Caco-2 (cell line): Measurements from ENCODE around the gene FILIP1. TPM values are rescaled to one million over a fixed set of nuclear protein-coding genes. Genes with fewer than 3 reads are reported as not detected.

Experiments used
- BruUV-seq: library from RNA; stranded (reverse); fragments of 400-500 nt; replicated peaks from 2 replicates; lab custom pipeline; 2021; lab: Mats Ljungman, UMichigan
- CTCF ChIA-PET: fragments of 300-600 bp; sonication (Branson Sonifier 250); formaldehyde crosslinking; loops from one replicate; lab custom pipeline; 2022; ENCODE audit warnings: antibody characterized with exemption; lab: Charles Lee
- POLR2A ChIA-PET: fragments of 300-600 bp; sonication (Branson Sonifier 250); formaldehyde crosslinking; loops from one replicate; lab custom pipeline; 2022; ENCODE audit warnings: antibody characterized with exemption; lab: Charles Lee
- DNase-seq, 2 experiments: peaks; one replicate each; pipeline versions ENCODE4 v3.0.0 to v3.0.0-alpha.2; 2020 to 2022
- H3K27me3 ChIP-seq: replicated peaks from 2 replicates; pipeline ENCODE4 v1.6.0; 2011; ENCODE audit warnings: low read length; ENCODE audit not compliant: control insufficient read depth, insufficient read depth
- H3K36me3 ChIP-seq: 2 replicates; pipeline ENCODE4 v1.5.1; 2011; ENCODE audit warnings: low read length; ENCODE audit not compliant: control insufficient read depth, insufficient read depth
- H3K4me1 ChIP-seq: fragments of 250-450 bp; sonication (Bioruptor Pico); 2 replicates; pipeline ENCODE4 v1.5.1; 2020; ENCODE audit warnings: mild to moderate bottlenecking
- H3K4me3 ChIP-seq: 2 replicates; pipeline ENCODE4 v1.5.1; 2011; ENCODE audit warnings: low read depth, mild to moderate bottlenecking, control low read depth, low read length
- H3K9me3 ChIP-seq: fragments of 250-450 bp; sonication (Bioruptor Pico); 2 replicates; pipeline ENCODE4 v1.5.1; 2020; ENCODE audit warnings: mild to moderate bottlenecking, moderate library complexity
- H3K27ac Mint-ChIP-seq: one replicate; pipeline ENCODE4 v1.8.0; 2022; ENCODE audit warnings: mixed read lengths; ENCODE audit not compliant: unreplicated experiment
- H3K27me3 Mint-ChIP-seq: one replicate; pipeline ENCODE4 v1.8.0; 2022; ENCODE audit warnings: mixed read lengths; ENCODE audit not compliant: insufficient read depth, unreplicated experiment
- H3K36me3 Mint-ChIP-seq: one replicate; pipeline ENCODE4 v1.8.0; 2022; ENCODE audit warnings: mild to moderate bottlenecking, mixed read lengths; ENCODE audit not compliant: insufficient read depth, unreplicated experiment
- H3K4me1 Mint-ChIP-seq: one replicate; pipeline ENCODE4 v1.8.0; 2022; ENCODE audit warnings: low read depth, mixed read lengths; ENCODE audit not compliant: unreplicated experiment
- H3K4me3 Mint-ChIP-seq: one replicate; pipeline ENCODE4 v1.8.0; 2022; ENCODE audit warnings: mild to moderate bottlenecking, moderate library complexity, mixed read lengths; ENCODE audit not compliant: unreplicated experiment
- H3K9me3 Mint-ChIP-seq: one replicate; pipeline ENCODE4 v1.8.0; 2022; ENCODE audit warnings: mixed read lengths; ENCODE audit not compliant: unreplicated experiment
- CTCF ChIP-seq, 2 experiments: fragments of 200-600 bp in 1 of 2; IDR thresholded peaks; 1 replicate in 1 of 2; 2 replicates in 1 of 2; pipeline versions ENCODE4 v1.5.1 to v1.8.0; 2011 to 2022; ENCODE audit warnings: antibody characterized with exemption in 1 of 2, control low read depth in 1 of 2, inconsistent platforms in 1 of 2, low read depth in 1 of 2, low read length in 1 of 2, mild to moderate bottlenecking in 1 of 2, moderate library complexity in 1 of 2; ENCODE audit not compliant: insufficient read depth in 1 of 2, severe bottlenecking in 1 of 2, unreplicated experiment in 1 of 2
- intact Hi-C: fragments of 100-400 bp; cut with micrococcal nuclease; formaldehyde crosslinking; loops from one replicate; pipeline ENCODE4 v1.10.0; 2022; ENCODE audit not compliant: unreplicated experiment
- total RNA-seq: library from RNA; stranded (reverse); gene quantifications from 2 replicates; pipeline ENCODE4 v1.2.3, GENCODE V29; 2022

Gene FILIP1
- total RNA-seq, 1 experiment from 2014 or later = 0.07 TPM

DNA sequence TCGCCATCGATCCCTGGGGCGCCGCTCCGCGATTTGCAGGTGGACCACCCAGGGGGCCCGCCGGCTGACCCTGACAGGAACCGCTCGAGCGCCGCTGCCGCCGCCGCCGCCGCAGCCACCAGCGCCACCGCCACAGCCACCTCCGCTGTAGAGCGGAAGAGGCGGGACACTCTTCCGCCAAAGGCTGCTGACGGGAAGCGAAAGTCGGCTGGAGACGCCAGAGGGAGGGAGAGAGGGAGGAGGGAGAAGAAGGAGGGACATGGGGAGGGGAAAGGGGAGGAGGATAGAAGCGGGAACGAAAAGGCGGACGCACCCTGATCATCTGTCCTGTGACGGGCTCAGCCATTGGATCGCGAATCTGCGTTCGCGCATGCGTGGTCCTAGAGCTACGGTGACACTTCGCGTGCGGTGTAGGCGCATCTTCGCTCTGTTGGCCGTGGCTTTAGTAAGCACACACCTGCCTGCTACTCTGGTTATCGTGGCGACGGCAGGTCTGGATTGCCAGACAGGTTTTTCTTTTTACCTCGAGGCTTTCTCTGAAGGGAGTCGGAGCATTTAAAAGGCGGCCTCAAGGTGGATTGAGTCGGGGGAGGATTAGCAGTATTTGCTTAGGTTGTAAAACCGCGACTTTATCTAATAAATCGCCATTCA is 208.8 kb downstream of the FILIP1 start, which contains the start of gene TMEM30A:
TSS of gene TMEM30A (minus strand) at position 161 of the 651 bp plus-strand sequence. CDS start at position 7, 154 bp downstream.
- no peaks in the 10 kb centered on the region for H3K27me3 ChIP-seq
- CTCF ChIA-PET = interaction anchor here (0.7 to 1.8 kb wide), 3 partner anchors 12 to 1546 kb away, joined by 3 to 11 read pairs (median 10); no protein-coding TSS in a partner anchor
- no peaks in the 10 kb centered on the region for H3K36me3 ChIP-seq
- no peak within 1 kb of the TSS for H3K4me3 Mint-ChIP-seq
- peak within 1 kb of the TSS; percentile 97 for H3K4me3 ChIP-seq
- TF ChIP-seq CTCF (IDR thresholded peaks at IDR 0.05; ENCODE audit: insufficient read depth in 1 of 2, low read depth in 1 of 2, low read length in 1 of 2, severe bottlenecking in 1 of 2, unreplicated experiment in 1 of 2) = no peak
- no peaks in the 10 kb centered on the region for H3K9me3 ChIP-seq
- no peaks in the 10 kb centered on the region for H3K9me3 Mint-ChIP-seq
- DNase-seq = peak; percentile 97 to 98
- BruUV-seq = no TSS peak
- H3K4me1 ChIP-seq = peaks cover 13% of the 10 kb centered on the region; the same call in 1 of the 2 replicates
- no peaks in the 10 kb centered on the region for H3K4me1 Mint-ChIP-seq
- H3K36me3 Mint-ChIP-seq = no peaks in the 10 kb centered on the region
- POLR2A ChIA-PET = interaction anchor here (0.6 to 1.0 kb wide), 3 partner anchors 10 to 182 kb away, joined by 3 to 4 read pairs (median 4); partner anchors contain the start of gene COX7A2
- H3K27ac Mint-ChIP-seq = no peak within 1 kb of the TSS
- no peaks in the 10 kb centered on the region for H3K27me3 Mint-ChIP-seq
- intact Hi-C loops = loop anchor here (1.0 to 2.0 kb wide), 3 partner anchors 18 to 318 kb away; partner anchors contain the start of gene COX7A2

DNA sequence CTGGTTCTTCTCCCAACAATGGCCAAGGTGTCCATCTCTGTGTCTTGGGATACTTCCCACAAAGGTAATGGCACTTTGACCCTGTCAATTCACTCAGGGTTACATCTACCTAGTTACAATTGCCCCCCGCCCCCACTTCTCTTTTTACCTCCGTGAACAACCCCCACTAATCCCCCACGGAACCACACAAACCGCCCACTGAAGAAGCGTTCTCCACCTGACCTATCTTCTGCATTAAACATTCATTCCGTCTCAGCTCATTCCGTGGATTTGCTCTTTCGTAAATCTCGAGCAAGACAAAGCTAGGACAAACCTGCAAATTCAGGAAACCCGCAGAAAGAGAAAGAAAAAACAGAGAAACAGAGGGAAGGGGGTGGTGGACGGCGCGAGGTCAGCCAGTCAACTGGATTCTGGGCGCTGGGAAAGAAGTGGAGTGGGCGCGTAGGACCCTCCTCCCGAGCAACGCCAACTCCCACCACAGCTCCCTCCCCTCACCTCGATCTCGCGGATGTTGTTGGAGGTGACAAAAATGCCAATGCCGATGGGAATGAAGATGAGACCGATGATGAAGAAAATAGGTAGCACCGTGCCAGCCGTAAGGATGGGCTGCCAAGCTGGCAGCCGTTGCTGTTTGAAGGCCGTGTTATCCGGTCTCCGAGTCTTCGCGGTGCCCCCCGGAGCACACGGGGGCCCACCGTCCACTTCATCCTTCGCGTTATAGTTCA is 209.5 kb downstream of the FILIP1 start:
- H3K4me3 ChIP-seq = peak overlapping the region; percentile 97
- CTCF ChIA-PET = interaction anchor here (0.6 to 1.8 kb wide), 4 partner anchors 13 to 1545 kb away, joined by 3 to 11 read pairs (median 8); no protein-coding TSS in a partner anchor
- no TSS peak for BruUV-seq
- DNase-seq = peak; percentile 39 to 40
- H3K27me3 Mint-ChIP-seq = no peaks in the 10 kb centered on the region
- no peaks in the 10 kb centered on the region for H3K36me3 ChIP-seq
- peaks cover 16% of the 10 kb centered on the region; the same call in 1 of the 2 replicates for H3K4me1 ChIP-seq
- TF ChIP-seq CTCF (IDR thresholded peaks at IDR 0.05; ENCODE audit: insufficient read depth in 1 of 2, low read depth in 1 of 2, low read length in 1 of 2, severe bottlenecking in 1 of 2, unreplicated experiment in 1 of 2) = no peak
- H3K4me3 Mint-ChIP-seq = no peak overlapping the region
- POLR2A ChIA-PET = interaction anchor here (1.0 kb wide), 2 partner anchors 40 to 181 kb away, joined by 3 to 4 read pairs; partner anchors contain the start of gene COX7A2
- H3K27ac Mint-ChIP-seq = no peak overlapping the region
- no peaks in the 10 kb centered on the region for H3K9me3 Mint-ChIP-seq
- no peaks in the 10 kb centered on the region for H3K27me3 ChIP-seq
- no peaks in the 10 kb centered on the region for H3K9me3 ChIP-seq
- intact Hi-C loops = loop anchor here (1.0 to 2.0 kb wide), 2 partner anchors 18 to 319 kb away; no protein-coding TSS in a partner anchor
- no peaks in the 10 kb centered on the region for H3K36me3 Mint-ChIP-seq
- no peaks in the 10 kb centered on the region for H3K4me1 Mint-ChIP-seq

DNA sequence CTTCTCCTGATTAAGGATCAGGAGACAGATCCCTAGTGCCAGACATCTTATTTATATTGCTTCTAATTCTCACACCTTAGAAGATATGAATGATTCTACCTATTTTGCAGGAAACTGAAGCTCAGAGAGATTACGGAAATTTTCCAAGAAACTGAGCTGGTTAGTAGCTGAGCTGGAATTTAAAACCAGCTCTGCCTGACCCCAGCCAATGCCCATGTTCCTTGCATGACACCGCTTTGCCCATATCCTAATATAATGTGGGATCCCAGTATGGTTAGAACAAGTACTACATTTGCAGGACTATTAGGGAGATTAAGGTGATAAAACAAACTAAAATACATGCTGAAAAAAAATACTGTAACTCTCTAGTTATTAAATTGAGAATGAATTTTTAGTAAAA is 210.9 kb downstream of the FILIP1 start:
- ChIA-PET POLR2A (no interaction called here), CTCF (interaction anchor here (0.8 kb wide), 1 partner anchor 15 kb away, joined by 3 read pairs; no protein-coding TSS in a partner anchor)
- H3K4me3 ChIP-seq = peak overlapping the region; percentile 15
- peaks cover 16% of the 10 kb centered on the region; the same call in 1 of the 2 replicates for H3K4me1 ChIP-seq
- no peaks in the 10 kb centered on the region for H3K27me3 ChIP-seq
- no peak for TF ChIP-seq CTCF (IDR thresholded peaks at IDR 0.05; ENCODE audit: insufficient read depth in 1 of 2, low read depth in 1 of 2, low read length in 1 of 2, severe bottlenecking in 1 of 2, unreplicated experiment in 1 of 2)
- Mint-ChIP-seq H3K4me3 (no peak overlapping the region), H3K9me3 (no peaks in the 10 kb centered on the region), H3K36me3 (no peaks in the 10 kb centered on the region), H3K27me3 (no peaks in the 10 kb centered on the region), H3K27ac (no peak overlapping the region), H3K4me1 (no peaks in the 10 kb centered on the region)
- no peak for DNase-seq
- no peaks in the 10 kb centered on the region for H3K36me3 ChIP-seq
- H3K9me3 ChIP-seq = no peaks in the 10 kb centered on the region
- intact Hi-C loops = no loop called here
- BruUV-seq = no TSS peak
